PC-3 (cell line): ENCODE measurements around the gene CEP120. TPM values are rescaled to one million over a fixed set of nuclear protein-coding genes. Genes with fewer than 3 reads are reported as not detected.
A peak's percentile ranks its signal among the peaks of the same experiment; 100 is the strongest.

Source experiments
- ATAC-seq: fragments of 200-7000 bp; cut with Tn5 transposase; 2 replicates; pipeline ENCODE4 v1.9.1; 2020; ENCODE audit warnings: mild to moderate bottlenecking, moderate library complexity
- BruUV-seq: library from RNA; stranded (reverse); fragments of 400-500 nt; replicated peaks from 2 replicates; lab custom pipeline; 2021; lab: Mats Ljungman, UMichigan
- CTCF ChIA-PET: fragments of 300-600 bp; sonication (Branson Sonifier 250); formaldehyde crosslinking; loops from one replicate; lab custom pipeline; 2022; ENCODE audit warnings: antibody characterized with exemption; lab: Charles Lee
- POLR2A ChIA-PET: fragments of 300-600 bp; sonication (Branson Sonifier 250); formaldehyde crosslinking; loops from one replicate; lab custom pipeline; 2022; ENCODE audit warnings: antibody characterized with exemption; ENCODE audit not compliant: unreplicated experiment; lab: Charles Lee
- DNase-seq: peaks from one replicate; pipeline ENCODE4 v3.0.0-alpha.2; 2015
- H2AFZ ChIP-seq: fragments of 300-600 bp; sonication (generic); 2 replicates; pipeline ENCODE4 v1.6.0; 2016; ENCODE audit warnings: antibody characterized with exemption, low read length
- H3F3A ChIP-seq: fragments of 300-600 bp; sonication (generic); one replicate; pipeline ENCODE4 v1.6.0; 2017; ENCODE audit warnings: antibody characterized with exemption, low read length, control low read depth, mild to moderate bottlenecking; ENCODE audit not compliant: unreplicated experiment
- H3K27ac ChIP-seq: fragments of 300-600 bp; sonication (generic); 2 replicates; pipeline ENCODE4 v1.5.1; 2016; ENCODE audit warnings: mild to moderate bottlenecking, low read length
- H3K27me3 ChIP-seq: fragments of 300-600 bp; sonication (generic); 2 replicates; pipeline ENCODE4 v1.6.1; 2016; ENCODE audit warnings: low read length, mixed read lengths
- H3K36me3 ChIP-seq: fragments of 300-600 bp; sonication (generic); 2 replicates; pipeline ENCODE4 v1.6.1; 2016; ENCODE audit warnings: low read depth, mixed run types, low read length, mixed read lengths
- H3K4me1 ChIP-seq: fragments of 300-600 bp; sonication (generic); 2 replicates; pipeline ENCODE4 v1.5.1; 2016; ENCODE audit warnings: low read length; ENCODE audit not compliant: insufficient read depth
- H3K4me2 ChIP-seq: fragments of 300-600 bp; sonication (generic); 2 replicates; pipeline ENCODE4 v1.6.0; 2016; ENCODE audit warnings: low read length
- H3K4me3 ChIP-seq: fragments of 300-600 bp; sonication (generic); 2 replicates; pipeline ENCODE4 v1.5.1; 2016; ENCODE audit warnings: mild to moderate bottlenecking, low read length, mixed read lengths
- H3K79me2 ChIP-seq: fragments of 300-600 bp; sonication (generic); 2 replicates; pipeline ENCODE4 v1.6.1; 2017; ENCODE audit warnings: low read length, mixed read lengths
- H3K9ac ChIP-seq: fragments of 300-600 bp; sonication (generic); 2 replicates; pipeline ENCODE4 v1.6.0; 2016; ENCODE audit warnings: mild to moderate bottlenecking, low read length
- H3K9me2 ChIP-seq: fragments of 300-600 bp; sonication (generic); replicated peaks from 2 replicates; pipeline ENCODE4 v1.6.1; 2016; ENCODE audit warnings: mixed run types, low read length, mixed read lengths
- H3K9me3 ChIP-seq: fragments of 300-600 bp; sonication (generic); 2 replicates; pipeline ENCODE4 v1.6.1; 2016; ENCODE audit warnings: low read length, mixed read lengths
- H4K20me1 ChIP-seq: fragments of 300-600 bp; sonication (generic); 2 replicates; pipeline ENCODE4 v1.6.1; 2016; ENCODE audit warnings: low read length, mixed read lengths
- EZH2 ChIP-seq: fragments of 300-600 bp; sonication (generic); IDR thresholded peaks from one replicate; pipeline ENCODE4 v1.6.1; 2017; ENCODE audit warnings: antibody characterized with exemption, mild to moderate bottlenecking, low read length; ENCODE audit not compliant: unreplicated experiment
- EZH2phosphoT487 ChIP-seq: fragments of 300-600 bp; sonication (generic); IDR thresholded peaks from 2 replicates; pipeline ENCODE4 v1.6.1; 2018; ENCODE audit warnings: mild to moderate bottlenecking, antibody characterized with exemption, low read length, borderline replicate concordance
- intact Hi-C: fragments of 100-400 bp; cut with micrococcal nuclease; formaldehyde crosslinking; loops from 2 replicates; pipeline ENCODE4 v1.9.0; 2023
- total RNA-seq: library from RNA; depleted of rRNA; stranded (reverse); fragments of >200 nt; gene quantifications from 2 replicates; pipeline ENCODE4 v1.2.3, GENCODE V29; 2014
- TF ChIP-seq, protein P1 (sequence below): fragments of 300-600 bp; sonication (generic); conservative IDR thresholded peaks from 2 replicates; pipeline ENCODE4 v1.5.1; 2017; ENCODE audit warnings: antibody characterized with exemption, low read depth, mild to moderate bottlenecking, low read length

The CEP120 gene
- total RNA-seq, 1 experiment from 2014 or later = 11.5 TPM

GRCh38 chr5:123369371-123369968, 53.7 kb downstream of the CEP120 start:
- no peaks in the 10 kb centered on the region for H3F3A ChIP-seq
- no peaks in the 10 kb centered on the region for H3K79me2 ChIP-seq
- no peak overlapping the region for H3K27ac ChIP-seq
- no peak for TF ChIP-seq EZH2phosphoT487
- TF ChIP-seq, protein P1, sequence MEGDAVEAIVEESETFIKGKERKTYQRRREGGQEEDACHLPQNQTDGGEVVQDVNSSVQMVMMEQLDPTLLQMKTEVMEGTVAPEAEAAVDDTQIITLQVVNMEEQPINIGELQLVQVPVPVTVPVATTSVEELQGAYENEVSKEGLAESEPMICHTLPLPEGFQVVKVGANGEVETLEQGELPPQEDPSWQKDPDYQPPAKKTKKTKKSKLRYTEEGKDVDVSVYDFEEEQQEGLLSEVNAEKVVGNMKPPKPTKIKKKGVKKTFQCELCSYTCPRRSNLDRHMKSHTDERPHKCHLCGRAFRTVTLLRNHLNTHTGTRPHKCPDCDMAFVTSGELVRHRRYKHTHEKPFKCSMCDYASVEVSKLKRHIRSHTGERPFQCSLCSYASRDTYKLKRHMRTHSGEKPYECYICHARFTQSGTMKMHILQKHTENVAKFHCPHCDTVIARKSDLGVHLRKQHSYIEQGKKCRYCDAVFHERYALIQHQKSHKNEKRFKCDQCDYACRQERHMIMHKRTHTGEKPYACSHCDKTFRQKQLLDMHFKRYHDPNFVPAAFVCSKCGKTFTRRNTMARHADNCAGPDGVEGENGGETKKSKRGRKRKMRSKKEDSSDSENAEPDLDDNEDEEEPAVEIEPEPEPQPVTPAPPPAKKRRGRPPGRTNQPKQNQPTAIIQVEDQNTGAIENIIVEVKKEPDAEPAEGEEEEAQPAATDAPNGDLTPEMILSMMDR = no peak
- TF ChIP-seq EZH2 = no peak
- no peaks in the 10 kb centered on the region for H3K4me1 ChIP-seq
- no peak overlapping the region for H2AFZ ChIP-seq
- no TSS peak for BruUV-seq
- no peak overlapping the region for H3K4me2 ChIP-seq
- no peaks in the 10 kb centered on the region for H4K20me1 ChIP-seq
- ChIA-PET POLR2A (no interaction called here), CTCF (no interaction called here)
- no peaks in the 10 kb centered on the region for H3K9me3 ChIP-seq
- H3K4me3 ChIP-seq = no peak overlapping the region
- no peak for DNase-seq
- no peaks in the 10 kb centered on the region for H3K9me2 ChIP-seq
- H3K36me3 ChIP-seq = 0 out of 2 replicates have a peak, but pooled peaks cover 3% of the 10 kb centered on the region
- no peak overlapping the region for H3K9ac ChIP-seq
- no peak for ATAC-seq
- H3K27me3 ChIP-seq = no peaks in the 10 kb centered on the region
- intact Hi-C loops = loop anchor here (5.0 kb wide), 1 partner anchor 867 kb away; no protein-coding TSS in a partner anchor

DNA sequence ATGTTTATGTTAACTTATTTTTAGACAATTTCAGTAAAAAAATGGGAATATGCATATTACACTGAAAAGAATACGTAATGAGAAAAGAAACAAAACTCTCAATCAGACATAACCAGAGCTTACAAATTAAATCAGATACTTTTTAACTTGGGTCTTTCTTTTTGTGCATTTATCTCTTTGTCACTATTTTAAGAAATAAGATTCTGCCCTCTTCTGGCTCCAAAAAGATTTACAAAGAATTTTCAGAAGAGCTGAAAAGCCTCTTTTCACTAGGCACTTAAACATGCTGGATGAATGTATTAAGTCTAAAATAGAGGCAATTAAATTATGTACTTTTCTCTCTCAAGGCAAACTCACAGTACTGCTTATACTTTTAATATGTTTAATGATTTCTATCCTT, 55.5 kb downstream of the CEP120 start:
- intact Hi-C loops = loop anchor here (1.0 to 5.0 kb wide), 3 partner anchors 244 to 865 kb away; no protein-coding TSS in a partner anchor
- no peaks in the 10 kb centered on the region for H3K9me3 ChIP-seq
- BruUV-seq = no TSS peak
- no peak overlapping the region for H2AFZ ChIP-seq
- no peaks in the 10 kb centered on the region for H4K20me1 ChIP-seq
- H3F3A ChIP-seq = no peaks in the 10 kb centered on the region
- no peaks in the 10 kb centered on the region for H3K9me2 ChIP-seq
- no peaks in the 10 kb centered on the region for H3K79me2 ChIP-seq
- no peaks in the 10 kb centered on the region for H3K4me1 ChIP-seq
- POLR2A ChIA-PET = no interaction called here
- ATAC-seq (no peak), DNase-seq (peak; percentile 31)
- H3K27ac ChIP-seq = no peak overlapping the region
- no peak overlapping the region for H3K4me3 ChIP-seq
- CTCF ChIA-PET = interaction anchor here (0.6 to 0.9 kb wide), 2 partner anchors 56 to 865 kb away, joined by 3 read pairs; partner anchors contain the start of gene CEP120
- no peaks in the 10 kb centered on the region for H3K27me3 ChIP-seq
- no peak overlapping the region for H3K4me2 ChIP-seq
- H3K36me3 ChIP-seq = no peaks in the 10 kb centered on the region
- TF ChIP-seq, protein P1 = peak; percentile 61
- TF ChIP-seq EZH2phosphoT487 (no peak), EZH2 (no peak)
- H3K9ac ChIP-seq = no peak overlapping the region

DNA sequence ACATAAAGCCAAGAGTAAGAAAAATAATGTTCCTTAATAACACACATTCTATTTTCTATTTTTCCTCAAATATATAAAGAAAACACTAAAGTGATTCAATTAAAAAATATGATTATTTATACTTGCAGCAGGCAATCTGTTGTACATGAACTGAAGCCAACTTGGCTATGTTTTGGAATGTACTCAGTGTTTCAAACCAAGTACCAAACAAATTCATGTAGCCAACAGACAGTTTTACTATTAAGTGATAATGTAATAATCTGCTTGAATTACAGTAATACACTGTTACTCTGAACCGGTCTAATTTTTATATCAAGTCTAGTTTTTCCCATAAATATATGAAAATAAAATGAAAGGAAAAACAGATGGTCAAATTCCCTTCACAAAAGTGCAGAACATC, 58.0 kb downstream of the CEP120 start:
- no peak for DNase-seq
- Histone ChIP-seq H3K9me2 (no peaks in the 10 kb centered on the region), H3K4me2 (no peak overlapping the region), H4K20me1 (no peaks in the 10 kb centered on the region), H2AFZ (no peak overlapping the region), H3K79me2 (no peaks in the 10 kb centered on the region), H3K9me3 (no peaks in the 10 kb centered on the region), H3K36me3 (no peaks in the 10 kb centered on the region), H3K4me3 (no peak overlapping the region), H3K9ac (no peak overlapping the region), H3K4me1 (no peaks in the 10 kb centered on the region), H3K27me3 (no peaks in the 10 kb centered on the region), H3K27ac (no peak overlapping the region), H3F3A (no peaks in the 10 kb centered on the region)
- TF ChIP-seq EZH2phosphoT487 = no peak
- no peak for TF ChIP-seq EZH2
- TF ChIP-seq, protein P1 = no peak
- ATAC-seq = no peak
- BruUV-seq = no TSS peak
- intact Hi-C loops = loop anchor here (5.0 kb wide), 1 partner anchor 863 kb away; no protein-coding TSS in a partner anchor
- CTCF ChIA-PET = no interaction called here
- POLR2A ChIA-PET = no interaction called here
